Measurements from ENCODE around the gene ALPP.
"Not testable (repeated sequence)": the region's sequence is repeated elsewhere in the genome, so short reads cannot be mapped to it uniquely, and the experiment has no call there.

ALPP gene

DNA sequence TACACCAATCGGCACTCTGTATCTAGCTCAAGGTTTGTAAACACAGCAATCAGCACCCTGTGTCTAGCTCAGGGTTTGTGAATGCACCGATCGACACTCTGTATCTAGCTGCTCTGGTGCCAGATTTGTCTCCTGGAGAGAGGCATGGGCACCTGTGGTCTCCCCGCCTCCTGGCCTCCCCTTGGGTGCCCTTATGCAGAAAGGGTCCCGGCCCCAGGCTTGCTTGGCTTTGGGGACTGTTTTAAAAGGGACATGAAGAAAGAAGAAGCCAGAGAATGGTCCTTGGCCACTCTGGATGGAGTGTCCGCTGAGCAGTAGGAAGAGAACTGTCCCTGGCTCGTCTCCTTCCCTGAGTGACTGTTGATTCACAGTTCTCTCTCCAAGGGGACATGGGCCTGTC, 11.5 kb upstream of the ALPP start:
- no peak overlapping the region for H3K4me3 ChIP-seq (ENCODE audit: insufficient read length, low read depth)
- no peak overlapping the region for H3K9ac ChIP-seq (ENCODE audit: insufficient read length, low read depth)
- peaks cover 4% of the 10 kb centered on the region; the same call in 1 of the 2 replicates for H3K9me3 ChIP-seq (ENCODE audit: insufficient read depth, low read length)
- no peak for DNase-seq (ENCODE audit: low read depth, low spot score)
- H3K36me3 ChIP-seq (ENCODE audit: insufficient read depth, insufficient read length, low read length): no peaks in the 10 kb centered on the region
- TF ChIP-seq ZNF274 (IDR thresholded peaks at IDR 0.05; ENCODE audit: low read depth, low read length): no peak
- H3K4me1 ChIP-seq (ENCODE audit: insufficient read depth, insufficient read length): peaks cover 34% of the 10 kb centered on the region
- no peaks in the 10 kb centered on the region for H3K27me3 ChIP-seq (ENCODE audit: insufficient read depth, insufficient read length)

DNA sequence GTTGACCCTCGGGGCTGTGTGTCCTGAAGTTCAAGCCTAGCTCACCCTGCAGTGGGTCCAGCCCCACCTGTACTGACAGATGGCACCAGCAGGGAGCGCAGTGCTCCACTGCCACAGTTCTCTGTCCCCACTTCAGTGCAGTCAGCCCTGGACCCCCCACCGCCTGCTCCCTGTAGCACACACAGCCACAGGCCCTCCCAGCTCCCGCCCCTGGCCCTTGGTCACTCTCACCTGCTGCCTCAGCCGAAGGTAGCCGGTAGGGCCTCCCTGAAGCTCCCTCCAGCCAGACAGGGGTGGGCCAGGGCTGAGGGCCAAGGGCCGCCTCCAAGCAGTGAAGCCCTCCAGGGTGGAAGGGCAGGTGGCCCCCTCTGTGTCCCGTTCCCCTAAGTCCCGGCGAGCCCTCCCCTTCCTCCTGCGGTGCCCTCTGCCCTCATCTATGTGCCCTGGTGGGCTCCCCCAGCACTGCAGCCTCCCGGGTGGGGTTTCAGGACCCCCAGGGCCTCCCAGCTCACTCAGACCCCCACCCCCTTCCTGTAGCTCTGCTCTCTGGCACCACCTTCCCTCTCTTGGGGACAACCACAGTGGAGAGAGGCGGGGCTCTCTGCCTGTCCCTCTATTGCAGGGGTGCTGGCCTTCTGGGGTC, 10.8 kb upstream of the ALPP start:
- peaks cover 33% of the 10 kb centered on the region for H3K4me1 ChIP-seq (ENCODE audit: insufficient read depth, insufficient read length)
- H3K4me3 ChIP-seq (ENCODE audit: insufficient read length, low read depth): no peak overlapping the region
- peak overlapping the region; percentile 51 for H3K9ac ChIP-seq (ENCODE audit: insufficient read length, low read depth)
- TF ChIP-seq SUZ12 (IDR thresholded peaks at IDR 0.05; ENCODE audit: extremely low read depth, insufficient read depth, insufficient read length) (no peak), ZNF274 (IDR thresholded peaks at IDR 0.05; ENCODE audit: low read depth, low read length) (no peak), YY1 (IDR thresholded peaks at IDR 0.05; ENCODE audit: insufficient read depth, insufficient read length) (no peak)
- H3K9me3 ChIP-seq (ENCODE audit: insufficient read depth, low read length): peaks cover 4% of the 10 kb centered on the region; the same call in 1 of the 2 replicates
- peak; percentile 43 for DNase-seq (ENCODE audit: low read depth, low spot score)
- H3K36me3 ChIP-seq (ENCODE audit: insufficient read depth, insufficient read length, low read length): no peaks in the 10 kb centered on the region
- H3K27me3 ChIP-seq (ENCODE audit: insufficient read depth, insufficient read length): no peaks in the 10 kb centered on the region

GRCh38 chr2:232368311-232368731, 10.2 kb upstream of the ALPP start:
- Histone ChIP-seq H3K4me1 (ENCODE audit: insufficient read depth, insufficient read length) (peaks cover 30% of the 10 kb centered on the region), H3K9me3 (ENCODE audit: insufficient read depth, low read length) (peaks cover 4% of the 10 kb centered on the region; the same call in 1 of the 2 replicates), H3K9ac (ENCODE audit: insufficient read length, low read depth) (peak overlapping the region; percentile 51), H3K36me3 (ENCODE audit: insufficient read depth, insufficient read length, low read length) (no peaks in the 10 kb centered on the region), H3K27me3 (ENCODE audit: insufficient read depth, insufficient read length) (no peaks in the 10 kb centered on the region), H3K4me3 (ENCODE audit: insufficient read length, low read depth) (no peak overlapping the region)
- DNase-seq (ENCODE audit: low read depth, low spot score): no peak
- no peak for TF ChIP-seq ZNF274 (IDR thresholded peaks at IDR 0.05; ENCODE audit: low read depth, low read length)
- TF ChIP-seq YY1 (IDR thresholded peaks at IDR 0.05; ENCODE audit: insufficient read depth, insufficient read length): no peak
- TF ChIP-seq SUZ12 (IDR thresholded peaks at IDR 0.05; ENCODE audit: extremely low read depth, insufficient read depth, insufficient read length): no peak

DNA sequence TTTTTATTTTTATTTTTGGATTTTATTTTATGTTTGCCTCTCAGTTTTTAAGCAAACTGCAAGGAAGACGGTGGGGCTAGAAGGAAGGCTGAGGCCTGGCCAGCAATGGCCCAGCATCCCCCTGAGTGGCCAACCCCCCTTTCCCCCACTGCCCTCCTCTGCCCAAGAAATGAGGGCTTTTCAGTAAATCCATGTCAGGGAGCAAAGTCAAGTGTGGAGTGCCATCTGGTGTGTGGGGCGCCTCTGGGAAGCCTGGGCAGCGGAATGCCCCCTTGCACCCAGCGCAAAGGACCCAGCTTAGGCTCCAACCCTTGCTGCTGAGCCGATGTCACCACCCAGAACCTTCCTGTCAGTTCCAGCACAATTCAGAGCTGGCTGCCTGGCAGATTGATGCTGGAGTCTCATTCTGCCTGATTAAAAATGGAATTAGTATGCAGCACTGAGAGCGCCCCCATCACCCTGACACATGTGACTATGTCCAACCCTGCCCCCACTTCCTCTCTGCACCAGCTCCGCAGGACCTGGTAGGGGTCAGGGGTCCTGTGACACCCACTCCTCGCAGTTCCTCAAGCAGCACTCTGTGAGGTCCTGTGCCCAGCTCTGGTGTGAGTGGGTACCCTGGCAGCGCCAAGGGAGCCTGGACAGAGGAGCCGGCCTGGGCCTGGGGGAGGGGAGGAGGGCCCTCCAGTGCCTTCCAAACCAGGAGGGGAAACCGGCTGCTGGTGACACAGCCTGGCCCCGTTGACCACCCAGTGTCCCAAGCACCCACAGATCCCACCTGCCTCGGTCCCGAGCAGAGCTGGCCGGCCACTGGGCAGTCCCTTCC, 9.2 kb upstream of the ALPP start:
- Histone ChIP-seq H3K9ac (ENCODE audit: insufficient read length, low read depth) (peak overlapping the region; percentile 50), H3K4me1 (ENCODE audit: insufficient read depth, insufficient read length) (peaks cover 25% of the 10 kb centered on the region), H3K27me3 (ENCODE audit: insufficient read depth, insufficient read length) (no peaks in the 10 kb centered on the region), H3K4me3 (ENCODE audit: insufficient read length, low read depth) (no peak overlapping the region), H3K36me3 (ENCODE audit: insufficient read depth, insufficient read length, low read length) (no peaks in the 10 kb centered on the region), H3K9me3 (ENCODE audit: insufficient read depth, low read length) (peaks cover 4% of the 10 kb centered on the region; the same call in 1 of the 2 replicates)
- TF ChIP-seq YY1 (IDR thresholded peaks at IDR 0.05; ENCODE audit: insufficient read depth, insufficient read length) (no peak), SUZ12 (IDR thresholded peaks at IDR 0.05; ENCODE audit: extremely low read depth, insufficient read depth, insufficient read length) (no peak), ZNF274 (IDR thresholded peaks at IDR 0.05; ENCODE audit: low read depth, low read length) (no peak)
- DNase-seq (ENCODE audit: low read depth, low spot score): no peak

DNA sequence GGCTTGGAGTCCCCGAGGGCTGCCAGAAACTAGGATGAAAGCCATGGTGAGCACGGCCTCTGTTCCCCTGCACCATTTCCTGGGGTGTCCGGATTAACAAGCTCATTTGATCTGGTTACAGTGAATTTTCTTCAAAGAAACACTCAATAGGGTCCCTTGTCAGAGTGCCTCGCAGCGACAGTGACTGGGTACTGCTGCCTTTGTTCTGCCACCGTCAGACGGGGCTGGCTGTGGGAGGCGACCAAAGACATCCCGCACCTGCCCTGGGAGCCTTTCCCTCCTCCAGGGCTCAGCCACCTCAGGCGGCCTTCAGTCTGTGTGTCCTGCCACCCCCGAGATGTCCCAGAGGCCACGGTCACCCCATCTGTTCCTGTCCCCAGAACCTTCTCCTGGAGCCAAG, 8.5 kb upstream of the ALPP start:
- H3K9ac ChIP-seq (ENCODE audit: insufficient read length, low read depth): peak overlapping the region; percentile 50
- not testable (repeated sequence) for H3K4me3 ChIP-seq (ENCODE audit: insufficient read length, low read depth); H3K9me3 ChIP-seq (ENCODE audit: insufficient read depth, low read length); H3K27me3 ChIP-seq (ENCODE audit: insufficient read depth, insufficient read length); H3K36me3 ChIP-seq (ENCODE audit: insufficient read depth, insufficient read length, low read length); DNase-seq (ENCODE audit: low read depth, low spot score)
- H3K4me1 ChIP-seq (ENCODE audit: insufficient read depth, insufficient read length): peaks cover 25% of the 10 kb centered on the region

- no peaks in the 10 kb centered on the region for H3K27me3 ChIP-seq (ENCODE audit: insufficient read depth, insufficient read length)
- H3K9me3 ChIP-seq (ENCODE audit: insufficient read depth, low read length): no peaks in the 10 kb centered on the region
- H3K4me3 ChIP-seq (ENCODE audit: insufficient read length, low read depth): no peak overlapping the region
- TF ChIP-seq ZNF274 (IDR thresholded peaks at IDR 0.05; ENCODE audit: low read depth, low read length): no peak
- no peak for DNase-seq (ENCODE audit: low read depth, low spot score)
- no peaks in the 10 kb centered on the region for H3K36me3 ChIP-seq (ENCODE audit: insufficient read depth, insufficient read length, low read length)
- no peak overlapping the region for H3K9ac ChIP-seq (ENCODE audit: insufficient read length, low read depth)
- H3K4me1 ChIP-seq (ENCODE audit: insufficient read depth, insufficient read length): peaks cover 16% of the 10 kb centered on the region
These were observed 6.0 kb upstream of the ALPP start for GRCh38 chr2:232372231-232373208.

GRCh38 chr2:232374356-232374755, 4.2 kb upstream of the ALPP start:
- H3K4me1 ChIP-seq (ENCODE audit: insufficient read depth, insufficient read length): peaks cover 10% of the 10 kb centered on the region
- no peaks in the 10 kb centered on the region for H3K36me3 ChIP-seq (ENCODE audit: insufficient read depth, insufficient read length, low read length)
- DNase-seq (ENCODE audit: low read depth, low spot score): no peak
- H3K4me3 ChIP-seq (ENCODE audit: insufficient read length, low read depth): no peak overlapping the region
- no peaks in the 10 kb centered on the region for H3K27me3 ChIP-seq (ENCODE audit: insufficient read depth, insufficient read length)
- H3K9me3 ChIP-seq (ENCODE audit: insufficient read depth, low read length): no peaks in the 10 kb centered on the region
- TF ChIP-seq SUZ12 (IDR thresholded peaks at IDR 0.05; ENCODE audit: extremely low read depth, insufficient read depth, insufficient read length) (no peak), ZNF274 (IDR thresholded peaks at IDR 0.05; ENCODE audit: low read depth, low read length) (no peak), YY1 (IDR thresholded peaks at IDR 0.05; ENCODE audit: insufficient read depth, insufficient read length) (no peak)
- no peak overlapping the region for H3K9ac ChIP-seq (ENCODE audit: insufficient read length, low read depth)

Measured in NT2/D1 (cell line).